ENCODE data around the gene S100A9.

GRCh38 chr1:153403421-153404085 is 45.9 kb downstream of the S100A9 start:
- no peak for TF ChIP-seq CTCF (tag by site-specific recombination; IDR thresholded peaks at IDR 0.05)
- no peak for TF ChIP-seq ZNF311 (tag by site-specific recombination; IDR thresholded peaks at IDR 0.05; ENCODE audit: borderline replicate concordance)
- no peak for TF ChIP-seq ZNF280D (tag by site-specific recombination; IDR thresholded peaks at IDR 0.05)
- TF ChIP-seq ZNF707 (tag by site-specific recombination; IDR thresholded peaks at IDR 0.05) = no peak
- TF ChIP-seq ATF2 (tag by site-specific recombination; IDR thresholded peaks at IDR 0.05; ENCODE audit: low read depth) = no peak
- TF ChIP-seq ZNF629 (tag by site-specific recombination; IDR thresholded peaks at IDR 0.05) = no peak
- TF ChIP-seq PRDM1 (tag by site-specific recombination; IDR thresholded peaks at IDR 0.05) = no peak
- TF ChIP-seq PATZ1 (tag by site-specific recombination; IDR thresholded peaks at IDR 0.05) = no peak
- no peak for TF ChIP-seq TRIM28 (IDR thresholded peaks at IDR 0.05; ENCODE audit: borderline replicate concordance, low read length)
- no peak for TF ChIP-seq ZNF792 (tag by site-specific recombination; IDR thresholded peaks at IDR 0.05)
- TF ChIP-seq SP2 (tag by site-specific recombination; IDR thresholded peaks at IDR 0.05) = no peak
